CD4-positive, alpha-beta T cell treated with Interferon gamma for 1 hour (primary cell): ENCODE results near the gene MIER1.
"Not testable (repeated sequence)": the region's sequence is repeated elsewhere in the genome, so short reads cannot be mapped to it uniquely, and the experiment has no call there.

ENCODE experiments used
- DNase-seq: peaks from one replicate; pipeline ENCODE4 v3.0.0-alpha.2; 2020

Gene MIER1

DNA sequence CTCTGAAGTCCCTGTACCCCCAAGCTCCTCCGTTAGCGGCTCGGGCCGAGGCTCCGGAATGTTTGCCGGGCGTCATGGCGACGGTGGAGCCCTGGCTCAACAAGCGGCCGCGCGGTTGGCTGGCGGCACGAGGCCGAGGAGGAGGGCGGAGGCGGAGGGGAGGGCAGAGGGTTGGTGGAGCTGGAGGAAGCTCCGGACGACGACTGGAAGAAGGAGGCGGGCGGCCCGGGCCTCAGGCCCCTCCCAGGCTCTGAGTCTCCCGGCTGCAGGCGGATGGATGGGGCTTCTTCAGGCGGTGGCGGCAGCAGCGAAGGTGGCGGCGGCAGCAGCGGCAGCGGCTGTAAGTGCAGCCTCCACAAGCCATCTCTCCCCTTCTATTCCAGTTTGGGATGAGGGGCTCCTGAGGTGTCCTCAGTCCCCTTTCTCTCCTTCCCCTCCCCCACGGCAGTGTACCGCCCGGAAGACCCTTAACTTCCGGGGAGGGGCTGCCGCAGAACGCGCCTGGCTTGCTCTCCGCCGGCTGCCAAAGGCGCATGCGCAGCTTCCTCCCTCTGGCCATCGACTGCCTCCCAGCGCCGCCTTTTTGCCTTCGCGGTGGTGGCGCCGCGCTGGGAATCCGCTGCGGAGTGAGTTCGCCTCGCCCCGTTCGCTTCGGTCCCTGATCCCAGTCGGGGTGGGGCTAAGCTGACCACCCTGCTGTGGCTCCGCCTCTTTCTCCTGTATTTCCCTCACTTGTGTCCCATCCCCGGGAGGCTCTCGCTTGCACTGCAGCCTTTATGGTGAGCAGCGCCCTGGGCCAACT, at the start of gene MIER1, which contains the start of gene DNAI4:
Gene MIER1, plus strand, starts transcription at position 235 of the 802 bp plus-strand sequence. Its CDS starts 39 bp downstream, at position 274.
Gene DNAI4, minus strand, starts transcription at position 101 of the 802 bp plus-strand sequence. Its CDS starts 25 bp downstream, at position 76.
- DNase-seq: peak; percentile 98

- DNase-seq: no peak
These were observed 48.1 kb upstream of the MIER1 start for GRCh38 chr1:66876664-66877063.

DNA sequence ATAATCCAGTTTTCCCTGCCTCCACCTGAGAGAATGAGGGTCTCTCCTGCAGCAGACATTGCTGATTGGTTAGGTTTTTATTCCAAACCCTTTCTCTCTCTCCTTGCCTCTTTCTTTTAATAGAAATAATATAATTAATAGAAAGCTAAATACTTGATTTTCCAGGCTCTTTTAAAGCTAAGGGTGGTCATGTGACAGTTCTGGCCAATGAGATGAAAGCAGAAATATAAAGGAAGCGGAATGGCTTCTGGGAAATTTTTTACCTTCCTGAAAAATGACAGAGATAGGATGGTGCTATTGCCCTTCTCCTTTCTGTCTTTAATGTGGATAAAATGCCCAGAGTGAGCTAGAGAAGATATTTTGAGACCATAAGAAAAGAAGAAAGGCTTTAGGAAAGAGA, 35.8 kb upstream of the MIER1 start:
- DNase-seq: no peak

GRCh38 chr1:66890621-66891020, 34.2 kb upstream of the MIER1 start:
- no peak for DNase-seq

DNA sequence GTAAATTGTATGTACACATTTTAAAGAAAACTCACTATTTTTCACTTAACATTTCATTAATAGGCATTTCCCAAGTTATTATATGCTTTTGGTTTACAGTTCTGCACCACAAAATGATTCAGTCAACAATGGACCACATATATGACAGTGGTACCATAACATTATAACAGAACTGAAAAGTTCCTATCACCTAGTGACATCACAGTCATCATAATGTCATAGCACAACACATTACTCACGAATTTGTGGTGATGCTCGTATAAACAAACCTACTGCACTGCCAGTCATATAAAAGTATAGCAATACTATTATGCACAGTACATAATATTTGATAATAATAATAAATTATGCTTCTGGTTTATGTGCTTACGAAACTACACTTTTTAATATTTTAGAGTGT, 31.1 kb upstream of the MIER1 start:
- no peak for DNase-seq

DNA sequence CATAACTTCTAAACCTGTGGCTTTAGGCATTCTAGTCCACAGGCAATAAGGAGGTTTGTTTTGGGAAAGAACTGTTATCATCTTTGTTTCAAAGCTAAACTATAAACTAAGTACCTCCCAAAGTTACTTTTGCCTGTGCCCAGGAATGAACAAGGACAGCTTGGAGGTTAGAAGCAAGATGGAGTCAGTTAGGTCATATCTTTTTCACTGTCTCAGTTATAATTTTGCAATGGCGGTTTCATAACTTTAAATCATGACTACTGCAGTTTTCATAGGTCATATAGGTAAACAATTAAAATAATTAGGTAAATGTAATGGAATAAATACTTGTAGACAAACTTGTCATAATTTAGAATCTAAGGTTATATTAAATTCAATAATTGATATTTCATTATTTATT, 9.6 kb upstream of the MIER1 start:
- DNase-seq: not testable (repeated sequence)

GRCh38 chr1:66916320-66916719, 8.5 kb upstream of the MIER1 start:
- DNase-seq: no peak

DNA sequence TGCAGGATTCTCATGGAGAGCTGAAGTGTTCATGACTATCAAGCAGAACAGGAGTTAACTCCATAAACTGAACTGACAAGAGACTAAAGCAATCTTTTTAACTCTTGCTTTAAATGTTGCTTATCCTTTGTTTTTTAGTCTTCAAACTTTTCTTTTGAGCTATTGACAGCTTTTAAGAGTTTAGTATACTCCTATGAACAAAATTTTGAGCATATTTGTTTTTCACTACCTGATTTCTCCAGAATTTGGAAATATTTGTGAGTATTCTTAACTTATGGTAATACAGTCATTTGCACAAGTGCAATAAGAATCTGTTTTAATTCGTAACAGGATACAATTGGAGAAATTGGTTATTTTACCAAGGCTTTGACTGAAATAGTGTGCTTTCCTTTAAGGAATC, 7.3 kb upstream of the MIER1 start:
- DNase-seq: no peak

DNA sequence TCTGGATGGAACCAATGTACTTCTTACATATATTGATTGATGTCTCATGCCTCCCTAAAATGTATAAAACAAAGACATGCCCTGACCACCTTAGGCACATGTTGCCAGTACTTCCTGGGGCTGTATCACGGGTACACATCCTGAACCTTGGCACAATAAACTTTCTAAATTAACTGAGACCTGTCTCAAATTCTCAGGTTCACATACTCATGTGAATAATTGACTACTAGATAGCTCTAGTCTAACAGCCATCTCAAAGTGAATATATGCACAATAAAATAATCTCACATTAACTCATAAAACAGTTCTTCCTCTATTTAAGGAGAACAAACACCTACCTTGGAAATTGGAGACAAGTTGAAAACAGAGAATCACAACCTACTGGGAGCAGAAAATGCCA, 5.7 kb upstream of the MIER1 start:
- DNase-seq: no peak

- no peak for DNase-seq
These were observed 5.0 kb upstream of the MIER1 start for GRCh38 chr1:66919828-66920227.

DNA sequence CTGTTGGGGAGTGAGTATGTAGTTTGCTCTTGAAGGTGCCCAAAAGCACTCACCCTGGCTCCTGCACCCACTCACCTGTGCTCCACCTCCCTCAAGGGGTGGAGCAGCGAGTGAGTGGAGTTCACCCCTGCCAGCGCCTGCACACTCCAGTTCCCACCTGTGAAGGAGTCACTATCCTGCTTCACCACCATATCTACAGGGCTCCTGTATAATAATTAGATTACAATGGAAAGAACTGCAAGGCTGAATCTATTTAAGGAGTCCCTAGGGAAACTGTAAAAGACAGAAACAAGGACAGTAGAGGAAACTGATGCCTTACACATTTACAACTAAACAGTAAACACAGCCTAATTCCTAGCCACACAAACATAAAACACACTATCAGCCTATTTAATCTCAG, 4.2 kb upstream of the MIER1 start:
- DNase-seq: no peak

DNA sequence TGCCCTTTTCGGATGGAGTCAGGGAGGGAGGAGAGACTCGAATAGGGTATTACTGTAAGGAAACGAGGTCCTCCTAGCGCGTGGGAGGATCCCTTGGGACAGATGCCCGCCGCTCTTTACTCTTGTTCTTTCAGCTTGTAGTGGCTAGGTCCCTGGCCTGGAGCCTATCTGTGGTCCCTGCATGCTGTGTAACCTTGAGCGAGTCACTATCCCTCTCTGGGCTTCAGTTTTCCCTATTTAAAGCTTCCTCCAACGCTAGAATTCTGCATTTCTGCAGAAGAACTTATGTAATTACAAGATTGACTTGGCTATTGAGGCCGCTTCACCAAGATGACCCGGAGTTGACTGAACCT, 744 bp downstream of the MIER1 start:
- no peak for DNase-seq

DNA sequence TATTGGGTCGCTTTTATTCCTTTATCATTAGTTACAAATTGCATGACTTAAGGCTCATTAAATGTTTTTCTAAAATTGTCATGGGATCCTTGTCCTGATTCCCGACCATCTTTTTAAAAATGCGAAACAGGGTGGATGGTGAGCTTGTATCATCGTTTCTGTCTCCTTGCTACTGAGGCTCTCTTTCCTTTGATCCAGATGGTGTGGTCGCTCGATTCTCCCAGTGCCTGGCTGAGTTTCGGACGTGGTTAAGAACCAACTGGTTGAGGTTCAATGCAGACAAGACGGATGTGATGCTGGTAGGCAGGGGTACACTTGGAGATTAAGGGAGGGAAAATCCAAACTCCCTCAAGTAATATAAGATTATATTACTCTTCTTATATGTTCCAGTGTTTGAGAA, 1.2 kb downstream of the MIER1 start:
- DNase-seq: no peak

DNA sequence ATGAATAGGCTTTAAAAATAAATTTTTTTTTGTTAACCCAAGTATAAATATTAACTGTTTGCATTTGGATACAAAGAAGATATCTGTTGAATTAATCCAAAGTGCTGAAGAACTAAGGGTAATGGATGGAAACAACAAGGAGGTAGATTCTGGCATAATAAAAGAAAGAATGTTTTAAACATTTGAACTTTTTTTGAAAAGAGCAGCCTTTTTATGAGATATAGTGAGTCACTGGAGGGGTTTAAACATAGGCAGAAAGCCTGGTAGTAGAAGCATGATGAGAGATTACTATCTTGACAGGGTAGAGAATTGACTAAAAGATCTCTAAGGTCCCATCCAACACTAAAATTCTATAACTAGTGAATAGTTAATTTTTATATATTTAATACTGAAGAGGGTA, 2.7 kb downstream of the MIER1 start:
- no peak for DNase-seq

DNA sequence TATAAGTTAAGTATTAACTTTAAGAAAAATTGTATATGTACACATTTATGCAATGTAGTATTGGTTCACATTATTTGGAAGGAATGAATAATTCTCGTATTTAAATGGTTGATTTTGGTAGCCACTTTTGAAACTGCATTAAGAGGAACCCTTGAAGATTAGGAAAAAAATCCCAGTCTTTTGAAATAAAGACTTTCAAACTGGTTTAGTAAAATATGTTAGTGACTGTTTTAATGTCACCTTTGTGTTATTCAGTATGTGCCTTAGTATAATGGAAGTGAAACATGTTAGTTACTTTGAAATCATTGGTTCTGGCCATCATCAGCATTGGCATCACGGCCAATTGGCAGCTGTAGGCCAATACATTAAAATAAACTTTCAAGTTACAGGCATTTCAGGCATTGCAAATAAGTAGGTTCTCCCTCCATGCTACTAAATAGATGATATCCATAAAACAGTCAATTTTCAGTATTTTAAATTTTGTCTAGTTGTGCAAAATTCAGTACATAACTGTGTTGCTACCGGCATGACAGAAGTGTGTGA, 4.4 kb downstream of the MIER1 start:
- no peak for DNase-seq

DNA sequence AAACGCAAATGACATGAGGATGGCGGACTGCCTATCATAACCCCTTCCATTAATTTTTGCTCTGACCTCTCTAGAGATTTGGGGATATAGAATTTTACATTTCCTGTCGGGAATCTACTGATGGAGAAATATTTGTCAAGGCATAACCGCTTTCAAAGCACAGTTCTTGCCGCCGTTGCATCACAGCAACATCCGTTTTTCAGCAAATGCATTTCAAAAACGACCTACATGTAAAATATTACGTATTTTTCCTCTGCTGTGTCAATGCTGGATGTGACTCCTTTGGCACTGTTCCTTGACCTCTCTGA, 4.9 kb downstream of the MIER1 start:
- no peak for DNase-seq

- DNase-seq: peak; percentile 94
These were observed 5.4 kb downstream of the MIER1 start for GRCh38 chr1:66929999-66930822.

GRCh38 chr1:66930823-66931174, 6.0 kb downstream of the MIER1 start:
- DNase-seq: no peak

DNA sequence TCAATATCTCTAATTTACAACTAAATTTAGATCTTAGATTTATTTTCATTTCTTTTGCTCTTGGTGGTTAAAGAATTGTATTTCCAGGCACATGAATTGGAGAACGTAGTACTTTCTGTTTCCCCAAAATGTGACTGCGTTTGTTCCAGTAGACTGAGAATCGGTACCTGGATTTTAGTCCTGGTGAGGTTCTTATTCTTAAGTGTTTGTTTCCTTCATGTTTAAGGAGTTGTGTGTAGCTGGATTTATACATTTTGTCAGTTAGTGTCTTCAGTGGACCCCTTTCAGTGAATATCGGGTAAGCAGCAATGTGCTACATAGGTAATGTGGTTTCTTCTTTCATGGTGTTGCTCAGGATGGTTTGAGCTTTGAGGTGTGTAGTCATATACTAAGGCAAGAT, 6.8 kb downstream of the MIER1 start:
- DNase-seq: no peak

DNA sequence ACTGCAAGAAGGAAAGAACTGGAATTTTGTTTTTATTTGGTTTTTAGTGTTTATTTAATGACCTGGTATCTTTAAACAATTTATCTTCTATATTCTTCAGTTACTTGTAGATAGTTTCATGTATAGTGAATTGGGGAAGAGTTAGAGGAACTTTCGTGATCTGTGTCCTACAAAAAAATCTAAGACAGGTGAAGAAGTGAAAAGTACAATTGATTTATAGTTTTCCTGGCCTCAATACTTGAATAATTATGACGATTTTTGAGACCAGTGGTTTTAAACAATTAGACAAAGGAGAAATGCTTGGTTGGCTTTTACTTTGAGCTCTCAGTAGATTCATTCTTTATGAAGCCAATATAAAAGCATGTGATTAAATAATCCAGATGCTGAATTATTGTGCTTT, 7.5 kb downstream of the MIER1 start:
- no peak for DNase-seq

DNA sequence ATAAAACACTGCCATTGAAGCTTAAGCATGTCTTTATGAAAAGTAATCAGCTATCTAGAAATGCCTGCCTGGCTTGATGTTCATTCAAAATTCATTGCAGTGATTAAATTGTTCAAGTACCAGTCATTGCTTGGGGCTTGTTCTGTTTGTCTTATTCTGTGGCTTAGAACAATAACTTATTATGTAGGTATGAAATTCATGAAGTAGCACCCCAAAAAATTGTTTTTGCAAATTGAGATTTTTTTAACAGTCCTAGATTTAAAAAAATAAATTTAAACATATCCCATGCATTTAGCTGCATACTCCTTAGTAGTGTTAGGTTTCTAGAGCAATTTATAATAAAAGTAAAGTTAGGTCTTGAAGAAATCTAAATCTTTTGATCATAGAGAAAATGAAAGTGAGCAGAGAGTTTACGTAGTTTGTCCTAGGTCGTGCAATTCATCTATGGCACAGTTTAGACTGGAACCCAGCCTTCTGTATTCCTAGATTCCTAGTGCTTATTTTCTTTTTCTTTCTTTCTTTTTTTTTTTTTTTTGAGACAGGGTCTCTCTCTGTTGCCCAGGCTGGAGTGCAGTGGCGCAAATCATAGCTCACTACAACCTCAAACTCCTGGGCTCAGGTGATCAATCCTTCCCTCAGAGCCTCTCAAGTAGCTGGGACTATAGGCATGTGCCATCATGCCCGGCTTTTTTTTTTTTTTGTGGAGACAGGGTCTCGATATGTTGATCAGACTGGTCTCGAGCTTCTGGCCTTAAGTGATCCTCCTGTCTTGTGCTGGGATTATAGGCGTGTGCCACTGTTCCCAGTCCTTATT, 9.3 kb downstream of the MIER1 start:
- DNase-seq: no peak

- DNase-seq: no peak
These were observed 12.9 kb downstream of the MIER1 start for GRCh38 chr1:66937529-66938234.

GRCh38 chr1:66938613-66939012, 13.8 kb downstream of the MIER1 start:
- DNase-seq: no peak
